ENCODE results near the gene GTF2IRD1. TPM values are rescaled to one million over a fixed set of nuclear protein-coding genes. Genes with fewer than 3 reads are reported as not detected.
A peak's percentile ranks its signal among the peaks of the same experiment; 100 is the strongest.

The GTF2IRD1 gene
- total and polyA plus RNA-seq, 2 experiments from 2014 or later, result 28.7 to 37.1 TPM

DNA sequence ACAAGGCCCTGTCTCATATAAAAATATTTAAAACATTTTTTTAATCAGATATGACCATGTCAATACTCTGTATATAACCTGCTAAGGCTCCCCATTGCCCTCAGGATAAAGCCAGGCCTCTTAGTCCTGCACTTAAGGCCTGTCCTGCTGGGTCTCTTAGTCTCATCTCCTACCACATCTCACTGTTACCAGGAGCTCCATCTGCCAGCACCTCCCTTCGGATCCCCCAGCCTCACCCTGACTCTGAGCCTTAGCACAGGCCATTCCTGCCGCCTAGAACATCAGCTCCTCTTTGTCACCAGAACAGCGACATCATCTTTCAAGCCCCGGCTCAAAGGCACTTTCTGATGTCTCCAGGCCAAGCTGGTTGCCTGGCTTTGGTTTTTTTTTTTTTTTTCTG is 25.7 kb upstream of the GTF2IRD1 start:
- H2AFZ ChIP-seq, result no peak overlapping the region
- Mint-ChIP-seq H3K4me1 (peaks cover 26% of the 10 kb centered on the region), H3K9me3 (no peaks in the 10 kb centered on the region), H3K4me3 (no peak overlapping the region), H3K27ac (peak overlapping the region; percentile 74), H3K36me3 (ENCODE audit: low read depth) (no peaks in the 10 kb centered on the region), H3K27me3 (ENCODE audit: insufficient read depth, low read depth, poor library complexity) (peaks cover 13% of the 10 kb centered on the region)
- H3K79me2 ChIP-seq (replicated peaks; ENCODE audit: insufficient read depth), result no peaks in the 10 kb centered on the region
- DNase-seq (ENCODE audit: low spot score) (no peak), ATAC-seq (no peak)
- no peaks in the 10 kb centered on the region for H3K9me2 ChIP-seq (ENCODE audit: insufficient read depth)
- no peak for TF ChIP-seq ZNF114 (CRISPR knock-in tag; IDR thresholded peaks at IDR 0.05)
- no peak for TF ChIP-seq POLR2AphosphoS5 (IDR thresholded peaks at IDR 0.05; ENCODE audit: low read depth)
- no peak for TF ChIP-seq CREB1 (CRISPR knock-in tag; IDR thresholded peaks at IDR 0.05; ENCODE audit: low read depth)
- no peak for TF ChIP-seq NANOG (IDR thresholded peaks at IDR 0.05; ENCODE audit: borderline replicate concordance)
- TF ChIP-seq, protein P1, sequence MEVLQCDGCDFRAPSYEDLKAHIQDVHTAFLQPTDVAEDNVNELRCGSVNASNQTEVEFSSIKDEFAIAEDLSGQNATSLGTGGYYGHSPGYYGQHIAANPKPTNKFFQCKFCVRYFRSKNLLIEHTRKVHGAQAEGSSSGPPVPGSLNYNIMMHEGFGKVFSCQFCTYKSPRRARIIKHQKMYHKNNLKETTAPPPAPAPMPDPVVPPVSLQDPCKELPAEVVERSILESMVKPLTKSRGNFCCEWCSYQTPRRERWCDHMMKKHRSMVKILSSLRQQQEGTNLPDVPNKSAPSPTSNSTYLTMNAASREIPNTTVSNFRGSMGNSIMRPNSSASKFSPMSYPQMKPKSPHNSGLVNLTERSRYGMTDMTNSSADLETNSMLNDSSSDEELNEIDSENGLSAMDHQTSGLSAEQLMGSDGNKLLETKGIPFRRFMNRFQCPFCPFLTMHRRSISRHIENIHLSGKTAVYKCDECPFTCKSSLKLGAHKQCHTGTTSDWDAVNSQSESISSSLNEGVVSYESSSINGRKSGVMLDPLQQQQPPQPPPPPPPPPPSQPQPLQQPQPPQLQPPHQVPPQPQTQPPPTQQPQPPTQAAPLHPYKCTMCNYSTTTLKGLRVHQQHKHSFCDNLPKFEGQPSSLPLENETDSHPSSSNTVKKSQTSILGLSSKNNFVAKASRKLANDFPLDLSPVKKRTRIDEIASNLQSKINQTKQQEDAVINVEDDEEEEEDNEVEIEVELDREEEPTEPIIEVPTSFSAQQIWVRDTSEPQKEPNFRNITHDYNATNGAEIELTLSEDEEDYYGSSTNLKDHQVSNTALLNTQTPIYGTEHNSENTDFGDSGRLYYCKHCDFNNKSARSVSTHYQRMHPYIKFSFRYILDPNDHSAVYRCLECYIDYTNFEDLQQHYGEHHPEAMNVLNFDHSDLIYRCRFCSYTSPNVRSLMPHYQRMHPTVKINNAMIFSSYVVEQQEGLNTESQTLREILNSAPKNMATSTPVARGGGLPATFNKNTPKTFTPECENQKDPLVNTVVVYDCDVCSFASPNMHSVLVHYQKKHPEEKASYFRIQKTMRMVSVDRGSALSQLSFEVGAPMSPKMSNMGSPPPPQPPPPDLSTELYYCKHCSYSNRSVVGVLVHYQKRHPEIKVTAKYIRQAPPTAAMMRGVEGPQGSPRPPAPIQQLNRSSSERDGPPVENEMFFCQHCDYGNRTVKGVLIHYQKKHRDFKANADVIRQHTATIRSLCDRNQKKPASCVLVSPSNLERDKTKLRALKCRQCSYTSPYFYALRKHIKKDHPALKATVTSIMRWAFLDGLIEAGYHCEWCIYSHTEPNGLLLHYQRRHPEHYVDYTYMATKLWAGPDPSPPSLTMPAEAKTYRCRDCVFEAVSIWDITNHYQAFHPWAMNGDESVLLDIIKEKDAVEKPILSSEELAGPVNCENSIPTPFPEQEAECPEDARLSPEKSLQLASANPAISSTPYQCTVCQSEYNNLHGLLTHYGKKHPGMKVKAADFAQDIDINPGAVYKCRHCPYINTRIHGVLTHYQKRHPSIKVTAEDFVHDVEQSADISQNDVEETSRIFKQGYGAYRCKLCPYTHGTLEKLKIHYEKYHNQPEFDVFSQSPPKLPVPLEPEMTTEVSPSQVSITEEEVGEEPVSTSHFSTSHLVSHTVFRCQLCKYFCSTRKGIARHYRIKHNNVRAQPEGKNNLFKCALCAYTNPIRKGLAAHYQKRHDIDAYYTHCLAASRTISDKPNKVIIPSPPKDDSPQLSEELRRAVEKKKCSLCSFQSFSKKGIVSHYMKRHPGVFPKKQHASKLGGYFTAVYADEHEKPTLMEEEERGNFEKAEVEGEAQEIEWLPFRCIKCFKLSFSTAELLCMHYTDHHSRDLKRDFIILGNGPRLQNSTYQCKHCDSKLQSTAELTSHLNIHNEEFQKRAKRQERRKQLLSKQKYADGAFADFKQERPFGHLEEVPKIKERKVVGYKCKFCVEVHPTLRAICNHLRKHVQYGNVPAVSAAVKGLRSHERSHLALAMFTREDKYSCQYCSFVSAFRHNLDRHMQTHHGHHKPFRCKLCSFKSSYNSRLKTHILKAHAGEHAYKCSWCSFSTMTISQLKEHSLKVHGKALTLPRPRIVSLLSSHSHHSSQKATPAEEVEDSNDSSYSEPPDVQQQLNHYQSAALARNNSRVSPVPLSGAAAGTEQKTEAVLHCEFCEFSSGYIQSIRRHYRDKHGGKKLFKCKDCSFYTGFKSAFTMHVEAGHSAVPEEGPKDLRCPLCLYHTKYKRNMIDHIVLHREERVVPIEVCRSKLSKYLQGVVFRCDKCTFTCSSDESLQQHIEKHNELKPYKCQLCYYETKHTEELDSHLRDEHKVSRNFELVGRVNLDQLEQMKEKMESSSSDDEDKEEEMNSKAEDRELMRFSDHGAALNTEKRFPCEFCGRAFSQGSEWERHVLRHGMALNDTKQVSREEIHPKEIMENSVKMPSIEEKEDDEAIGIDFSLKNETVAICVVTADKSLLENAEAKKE (CRISPR knock-in tag; IDR thresholded peaks at IDR 0.05), result no peak
- TF ChIP-seq EZH2phosphoT487 (IDR thresholded peaks at IDR 0.05; ENCODE audit: unreplicated experiment), result no peak
- TF ChIP-seq JUNB (IDR thresholded peaks at IDR 0.05; ENCODE audit: unreplicated experiment), result no peak
- TF ChIP-seq ETS1 (IDR thresholded peaks at IDR 0.05), result no peak
- no peak for TF ChIP-seq ZNF331 (CRISPR knock-in tag; IDR thresholded peaks at IDR 0.05; ENCODE audit: low read depth)
- TF ChIP-seq CTCF (conservative IDR thresholded peaks at IDR 0.05; ENCODE audit: low read depth in 2 of 2), result no peak
- TF ChIP-seq STAT1 (IDR thresholded peaks at IDR 0.05; ENCODE audit: unreplicated experiment), result no peak
- TF ChIP-seq EZH2 (IDR thresholded peaks at IDR 0.05; ENCODE audit: low read depth, unreplicated experiment), result no peak
- no peak for TF ChIP-seq REST (IDR thresholded peaks at IDR 0.05; ENCODE audit: unreplicated experiment)
- no peaks in the 10 kb centered on the region for H3K27me3 ChIP-seq (ENCODE audit: insufficient read depth)
- H3K4me1 ChIP-seq (ENCODE audit: insufficient read depth), result peaks cover 27% of the 10 kb centered on the region
- no peak overlapping the region for H3K27ac ChIP-seq (ENCODE audit: low read depth)
- no peak overlapping the region for H3K4me3 ChIP-seq
- peaks cover 9% of the 10 kb centered on the region; the same call in 1 of the 2 replicates for H3F3A ChIP-seq (replicated peaks; ENCODE audit: low read depth)
- no peak overlapping the region for H3K4me2 ChIP-seq
- no peaks in the 10 kb centered on the region for H4K20me1 ChIP-seq (replicated peaks; ENCODE audit: insufficient read depth)
- no peaks in the 10 kb centered on the region for H3K36me3 ChIP-seq (ENCODE audit: insufficient read depth)
